BE2C (cell line): Measurements from ENCODE around the gene CPT1B.

ENCODE experiments used
- DNase-seq: peaks from one replicate; pipeline ENCODE4 v3.0.0-alpha.2; 2020
- H3K27me3 ChIP-seq: fragments of 250-450 bp; sonication (Bioruptor Pico); 2 replicates; pipeline ENCODE4 v1.5.1; 2020; ENCODE audit warnings: mild to moderate bottlenecking
- H3K36me3 ChIP-seq: fragments of 250-450 bp; sonication (Bioruptor Pico); 2 replicates; pipeline ENCODE4 v1.5.1; 2020; ENCODE audit warnings: mild to moderate bottlenecking
- H3K4me1 ChIP-seq: fragments of 250-450 bp; sonication (Bioruptor Pico); 2 replicates; pipeline ENCODE4 v1.5.1; 2020
- H3K4me3 ChIP-seq: 2 replicates; pipeline ENCODE4 v1.5.1; 2011; ENCODE audit warnings: low read depth, low read length
- H3K9me3 ChIP-seq: fragments of 250-450 bp; sonication (Bioruptor Pico); 2 replicates; pipeline ENCODE4 v1.5.1; 2020
- TF ChIP-seq, protein P1 (sequence below): IDR thresholded peaks from 2 replicates; pipeline ENCODE4 v1.5.1; 2012; ENCODE audit warnings: mild to moderate bottlenecking, low read depth, low read length

CPT1B gene

DNA sequence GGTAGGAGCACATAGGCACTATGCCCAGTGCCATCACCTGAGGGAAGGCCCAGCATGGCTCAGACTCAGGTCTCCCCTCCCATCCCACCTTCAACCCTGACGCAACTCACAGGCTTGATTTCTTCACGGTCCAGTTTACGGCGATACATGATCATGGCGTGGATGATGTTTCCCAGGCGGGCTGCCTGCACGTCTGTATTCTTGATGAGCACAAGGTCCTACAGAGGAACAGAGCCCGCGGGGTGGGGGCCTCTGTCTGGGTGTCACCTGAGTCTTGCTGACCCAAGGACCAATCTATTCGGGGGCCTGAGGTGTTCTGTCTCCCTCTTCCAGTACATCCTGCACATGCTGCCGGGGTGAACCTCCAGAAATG, 3.9 kb downstream of the CPT1B start:
- peaks cover 7% of the 10 kb centered on the region; the same call in 1 of the 2 replicates for H3K36me3 ChIP-seq
- TF ChIP-seq, protein P1, sequence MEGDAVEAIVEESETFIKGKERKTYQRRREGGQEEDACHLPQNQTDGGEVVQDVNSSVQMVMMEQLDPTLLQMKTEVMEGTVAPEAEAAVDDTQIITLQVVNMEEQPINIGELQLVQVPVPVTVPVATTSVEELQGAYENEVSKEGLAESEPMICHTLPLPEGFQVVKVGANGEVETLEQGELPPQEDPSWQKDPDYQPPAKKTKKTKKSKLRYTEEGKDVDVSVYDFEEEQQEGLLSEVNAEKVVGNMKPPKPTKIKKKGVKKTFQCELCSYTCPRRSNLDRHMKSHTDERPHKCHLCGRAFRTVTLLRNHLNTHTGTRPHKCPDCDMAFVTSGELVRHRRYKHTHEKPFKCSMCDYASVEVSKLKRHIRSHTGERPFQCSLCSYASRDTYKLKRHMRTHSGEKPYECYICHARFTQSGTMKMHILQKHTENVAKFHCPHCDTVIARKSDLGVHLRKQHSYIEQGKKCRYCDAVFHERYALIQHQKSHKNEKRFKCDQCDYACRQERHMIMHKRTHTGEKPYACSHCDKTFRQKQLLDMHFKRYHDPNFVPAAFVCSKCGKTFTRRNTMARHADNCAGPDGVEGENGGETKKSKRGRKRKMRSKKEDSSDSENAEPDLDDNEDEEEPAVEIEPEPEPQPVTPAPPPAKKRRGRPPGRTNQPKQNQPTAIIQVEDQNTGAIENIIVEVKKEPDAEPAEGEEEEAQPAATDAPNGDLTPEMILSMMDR = no peak
- no peak overlapping the region for H3K4me3 ChIP-seq
- no peak for DNase-seq
- H3K27me3 ChIP-seq = no peaks in the 10 kb centered on the region
- no peaks in the 10 kb centered on the region for H3K4me1 ChIP-seq
- H3K9me3 ChIP-seq = no peaks in the 10 kb centered on the region

DNA sequence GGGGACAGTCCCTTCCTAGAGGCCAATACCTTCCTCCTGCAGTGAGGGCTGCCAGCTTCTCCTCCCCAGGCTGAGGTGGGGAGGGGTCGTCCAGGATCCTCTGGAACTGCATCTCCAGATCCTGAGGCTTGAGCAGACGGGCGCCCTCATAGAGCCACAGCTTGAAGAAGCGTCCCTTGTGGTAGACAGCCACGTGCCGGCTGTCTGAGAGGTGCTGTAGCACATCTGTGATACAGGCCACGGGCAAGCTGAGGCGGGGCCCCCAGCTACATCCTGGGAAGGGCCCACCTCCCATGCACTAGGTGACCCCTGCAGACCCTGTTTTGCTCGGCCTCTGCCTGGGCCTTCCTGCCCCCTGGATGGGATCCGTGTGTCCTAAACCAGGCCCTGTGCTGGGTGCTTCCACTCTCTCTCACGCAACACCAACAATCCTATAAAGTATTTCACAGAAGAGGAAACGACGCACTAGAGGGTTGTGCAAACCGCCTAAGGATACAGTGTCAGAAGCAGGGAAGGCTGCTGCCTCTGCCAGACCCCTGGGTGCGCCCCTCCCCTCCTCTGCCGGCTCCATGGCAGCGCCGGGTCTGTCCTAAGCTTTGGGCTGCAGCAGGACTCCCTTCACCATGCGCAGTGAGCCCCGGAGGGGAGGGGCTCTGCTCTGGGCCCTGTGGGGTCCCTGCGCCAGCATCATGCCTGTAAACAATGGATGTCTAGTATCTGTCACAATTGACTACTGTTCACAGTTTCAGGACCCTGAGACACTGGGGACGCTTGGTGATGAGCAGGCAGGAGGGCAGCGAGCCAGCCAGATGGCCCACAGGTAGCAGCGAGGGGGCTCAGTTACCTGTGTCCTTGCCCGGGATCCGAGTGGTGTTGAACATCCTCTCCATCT, 4.5 kb downstream of the CPT1B start:
- Histone ChIP-seq H3K4me1 (no peaks in the 10 kb centered on the region), H3K4me3 (no peak overlapping the region), H3K36me3 (peaks cover 7% of the 10 kb centered on the region; the same call in 1 of the 2 replicates), H3K27me3 (no peaks in the 10 kb centered on the region), H3K9me3 (no peaks in the 10 kb centered on the region)
- DNase-seq = no peak
- TF ChIP-seq, protein P1 = no peak

DNA sequence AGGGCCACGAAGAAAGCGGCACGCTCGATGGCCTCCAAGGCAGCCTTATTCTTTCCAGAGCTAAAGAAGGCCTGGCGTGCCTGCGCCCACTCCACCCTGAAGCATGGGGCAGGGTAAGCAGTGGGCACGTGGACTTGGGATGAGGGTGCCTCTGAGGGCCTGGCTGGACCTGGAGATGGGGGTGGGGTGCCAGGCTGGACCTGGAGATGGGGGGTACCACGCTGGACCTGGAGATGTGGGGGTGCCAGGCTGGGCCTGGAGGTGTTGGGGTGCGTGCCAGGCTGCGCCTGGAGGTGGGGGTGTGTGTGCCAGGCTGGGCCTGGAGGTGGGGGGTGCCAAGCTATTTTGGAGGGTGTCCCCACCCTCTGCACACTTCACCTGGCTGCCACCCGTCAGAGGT, 5.3 kb downstream of the CPT1B start:
- no peaks in the 10 kb centered on the region for H3K27me3 ChIP-seq
- H3K4me3 ChIP-seq = no peak overlapping the region
- no peaks in the 10 kb centered on the region for H3K4me1 ChIP-seq
- TF ChIP-seq, protein P1 = no peak
- no peak for DNase-seq
- H3K9me3 ChIP-seq = no peaks in the 10 kb centered on the region
- H3K36me3 ChIP-seq = peaks cover 7% of the 10 kb centered on the region; the same call in 1 of the 2 replicates

DNA sequence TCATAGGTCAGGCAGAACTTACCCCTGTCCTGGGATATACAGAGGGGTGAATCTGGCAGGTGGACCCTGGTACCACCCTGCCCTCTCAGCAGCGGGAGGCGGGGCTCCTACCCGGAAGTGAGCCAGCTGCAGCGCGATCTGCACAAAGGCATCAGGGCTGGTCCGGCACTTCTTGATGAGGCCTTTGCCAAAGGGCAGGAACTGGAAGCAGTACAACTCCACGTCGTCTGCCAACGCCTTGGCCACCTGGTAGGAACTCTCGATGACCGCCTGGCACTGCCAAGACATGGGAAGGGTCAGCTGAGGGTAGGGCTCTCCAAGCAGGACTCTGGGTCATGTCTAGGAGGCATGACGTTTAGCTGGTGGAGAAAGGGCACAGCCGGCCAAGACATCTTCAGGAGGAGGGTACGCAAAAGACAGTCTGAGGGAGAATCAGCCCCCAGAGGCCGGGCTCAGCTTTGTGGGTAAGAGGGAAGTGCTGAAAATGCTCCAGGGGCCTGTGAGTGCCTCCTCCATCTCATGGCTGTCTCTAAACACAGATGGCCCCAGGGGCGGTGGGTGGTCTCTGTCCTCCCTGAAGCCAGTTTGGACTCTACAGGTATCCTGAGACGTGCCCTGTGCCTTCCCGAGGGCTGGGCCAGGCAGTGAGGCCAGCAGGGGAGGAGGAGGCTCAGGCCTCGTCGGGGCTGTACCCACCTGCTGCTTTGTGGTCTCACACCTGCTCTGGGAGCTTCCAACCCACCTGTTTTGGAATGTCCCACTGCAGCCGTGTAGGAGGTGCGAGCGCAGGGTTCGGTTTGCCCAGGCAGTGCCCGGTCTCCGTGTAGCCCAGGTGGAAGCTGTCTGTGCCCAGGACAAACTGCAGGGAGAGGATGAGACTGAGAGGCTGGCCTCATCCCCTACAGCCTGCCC, 6.7 kb downstream of the CPT1B start:
- no peak for DNase-seq
- TF ChIP-seq, protein P1 = no peak
- H3K27me3 ChIP-seq = no peaks in the 10 kb centered on the region
- H3K36me3 ChIP-seq = peaks cover 7% of the 10 kb centered on the region; the same call in 1 of the 2 replicates
- no peak overlapping the region for H3K4me3 ChIP-seq
- H3K4me1 ChIP-seq = no peaks in the 10 kb centered on the region
- no peaks in the 10 kb centered on the region for H3K9me3 ChIP-seq

DNA sequence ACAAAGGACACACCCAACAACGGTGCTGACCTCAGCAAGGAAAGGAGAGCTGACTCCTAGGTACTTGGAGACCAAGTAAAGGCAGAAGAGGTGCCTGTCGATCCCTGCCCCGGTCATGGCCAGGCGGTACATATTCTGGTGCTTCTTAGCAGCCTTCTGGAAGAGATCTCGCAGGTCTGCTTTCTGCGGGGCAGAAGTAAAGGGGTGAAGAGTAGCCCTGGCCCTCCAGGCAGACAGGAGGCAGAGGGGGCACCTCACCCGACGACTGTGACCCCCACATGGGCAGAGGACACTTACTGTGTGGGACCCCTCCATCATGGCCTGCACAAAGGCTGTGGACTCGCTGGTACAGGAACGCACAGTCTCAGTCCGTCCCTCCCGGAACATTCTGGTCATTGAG, 7.4 kb downstream of the CPT1B start:
- H3K4me1 ChIP-seq = no peaks in the 10 kb centered on the region
- H3K4me3 ChIP-seq = no peak overlapping the region
- H3K36me3 ChIP-seq = peaks cover 7% of the 10 kb centered on the region; the same call in 1 of the 2 replicates
- no peaks in the 10 kb centered on the region for H3K9me3 ChIP-seq
- no peak for DNase-seq
- no peaks in the 10 kb centered on the region for H3K27me3 ChIP-seq
- TF ChIP-seq, protein P1 = no peak
